A549 (cell line): ENCODE data around the gene COL4A6.

Experiments used
- JUNB ChIP-seq: fragments of >200 bp; sonication (Bioruptor Twin); formaldehyde crosslinking; IDR thresholded peaks from 2 replicates; pipeline ENCODE4 v1.6.1; 2016
- POLR2A ChIP-seq: IDR thresholded peaks from 2 replicates; pipeline ENCODE4 v1.6.1; 2012; ENCODE audit warnings: mild to moderate bottlenecking, low read length
- TF ChIP-seq, protein P1 (sequence below): fragments of 200-600 bp; sonication (generic); IDR thresholded peaks from 2 replicates; pipeline ENCODE4 v1.6.1; 2016; ENCODE audit warnings: antibody characterized with exemption, mild to moderate bottlenecking, moderate library complexity

DNA sequence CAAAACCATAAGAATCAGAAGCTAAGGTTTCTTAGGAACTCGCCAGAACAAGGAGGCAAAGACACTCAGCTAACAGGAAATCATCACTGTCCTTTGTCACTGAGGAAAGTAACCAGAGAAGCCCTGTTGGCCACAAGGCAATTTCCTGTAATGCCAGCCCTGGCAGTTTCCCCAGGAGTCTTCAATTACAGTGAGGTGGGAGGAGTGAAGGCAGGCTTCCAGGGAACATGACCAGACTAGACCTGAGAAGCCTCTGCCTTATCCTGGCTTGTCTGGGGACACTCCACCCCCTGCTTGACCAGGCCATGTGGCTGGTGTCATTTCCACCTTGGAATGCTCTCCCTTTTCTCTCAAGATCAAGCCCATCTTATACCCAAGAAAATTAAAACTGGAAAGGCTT is 125.3 kb downstream of the COL4A6 start:
- no peak for TF ChIP-seq POLR2A
- TF ChIP-seq, protein P1, sequence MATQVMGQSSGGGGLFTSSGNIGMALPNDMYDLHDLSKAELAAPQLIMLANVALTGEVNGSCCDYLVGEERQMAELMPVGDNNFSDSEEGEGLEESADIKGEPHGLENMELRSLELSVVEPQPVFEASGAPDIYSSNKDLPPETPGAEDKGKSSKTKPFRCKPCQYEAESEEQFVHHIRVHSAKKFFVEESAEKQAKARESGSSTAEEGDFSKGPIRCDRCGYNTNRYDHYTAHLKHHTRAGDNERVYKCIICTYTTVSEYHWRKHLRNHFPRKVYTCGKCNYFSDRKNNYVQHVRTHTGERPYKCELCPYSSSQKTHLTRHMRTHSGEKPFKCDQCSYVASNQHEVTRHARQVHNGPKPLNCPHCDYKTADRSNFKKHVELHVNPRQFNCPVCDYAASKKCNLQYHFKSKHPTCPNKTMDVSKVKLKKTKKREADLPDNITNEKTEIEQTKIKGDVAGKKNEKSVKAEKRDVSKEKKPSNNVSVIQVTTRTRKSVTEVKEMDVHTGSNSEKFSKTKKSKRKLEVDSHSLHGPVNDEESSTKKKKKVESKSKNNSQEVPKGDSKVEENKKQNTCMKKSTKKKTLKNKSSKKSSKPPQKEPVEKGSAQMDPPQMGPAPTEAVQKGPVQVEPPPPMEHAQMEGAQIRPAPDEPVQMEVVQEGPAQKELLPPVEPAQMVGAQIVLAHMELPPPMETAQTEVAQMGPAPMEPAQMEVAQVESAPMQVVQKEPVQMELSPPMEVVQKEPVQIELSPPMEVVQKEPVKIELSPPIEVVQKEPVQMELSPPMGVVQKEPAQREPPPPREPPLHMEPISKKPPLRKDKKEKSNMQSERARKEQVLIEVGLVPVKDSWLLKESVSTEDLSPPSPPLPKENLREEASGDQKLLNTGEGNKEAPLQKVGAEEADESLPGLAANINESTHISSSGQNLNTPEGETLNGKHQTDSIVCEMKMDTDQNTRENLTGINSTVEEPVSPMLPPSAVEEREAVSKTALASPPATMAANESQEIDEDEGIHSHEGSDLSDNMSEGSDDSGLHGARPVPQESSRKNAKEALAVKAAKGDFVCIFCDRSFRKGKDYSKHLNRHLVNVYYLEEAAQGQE, result no peak
- TF ChIP-seq JUNB, result no peak
